HG02981 (cell line): ENCODE results near the gene LSM14A.

Experiments
- ATAC-seq: cut with Tn5 transposase; IDR thresholded peaks from one replicate; pipeline ENCODE4 v1.9.1; 2021; ENCODE audit warnings: mild to moderate bottlenecking, moderate library complexity; ENCODE audit not compliant: unreplicated experiment

LSM14A gene

GRCh38 chr19:34254046-34254697, 81.9 kb downstream of the LSM14A start, which contains the start of gene GARRE1:
GARRE1 (plus strand) TSS chr19:34254554; CDS start chr19:34300474, 45,920 bp downstream.
- ATAC-seq = peak; percentile 90

- ATAC-seq = peak; percentile 60
Observed at GRCh38 chr19:34254698-34255432, 82.6 kb downstream of the LSM14A start.

- no peak for ATAC-seq
Observed at GRCh38 chr19:34255546-34255945, 83.2 kb downstream of the LSM14A start.

GRCh38 chr19:34256835-34257558, 84.7 kb downstream of the LSM14A start:
- ATAC-seq = no peak

GRCh38 chr19:34257559-34257924, 85.2 kb downstream of the LSM14A start:
- no peak for ATAC-seq

GRCh38 chr19:34259367-34260095, 87.2 kb downstream of the LSM14A start:
- no peak for ATAC-seq

GRCh38 chr19:34260771-34261173, 88.5 kb downstream of the LSM14A start:
- ATAC-seq = no peak

- no peak for ATAC-seq
Observed at GRCh38 chr19:34261334-34262109, 89.2 kb downstream of the LSM14A start.

GRCh38 chr19:34263745-34264237, 91.5 kb downstream of the LSM14A start:
- no peak for ATAC-seq

- ATAC-seq = no peak
Observed at GRCh38 chr19:34265221-34265650, 92.9 kb downstream of the LSM14A start.

- no peak for ATAC-seq
Observed at GRCh38 chr19:34269081-34269480, 96.8 kb downstream of the LSM14A start.

GRCh38 chr19:34269489-34269888, 97.2 kb downstream of the LSM14A start:
- no peak for ATAC-seq

- ATAC-seq = peak; percentile 54
Observed at GRCh38 chr19:34269968-34270621, 97.8 kb downstream of the LSM14A start.

GRCh38 chr19:34273121-34273520, 100.8 kb downstream of the LSM14A start:
- no peak for ATAC-seq

- no peak for ATAC-seq
Observed at GRCh38 chr19:34274284-34274826, 102.1 kb downstream of the LSM14A start.

- no peak for ATAC-seq
Observed at GRCh38 chr19:34274827-34275625, 102.7 kb downstream of the LSM14A start.

GRCh38 chr19:34275705-34276104, 103.4 kb downstream of the LSM14A start:
- no peak for ATAC-seq

- no peak for ATAC-seq
Observed at GRCh38 chr19:34276614-34277013, 104.3 kb downstream of the LSM14A start.
